ENCODE data around the gene EIF4E3.

Gene EIF4E3

GRCh38 chr3:71725271-71725991 is at the start of gene EIF4E3:
Gene EIF4E3, minus strand, starts transcription at chr3:71725402. Its CDS starts 35 bp downstream, at chr3:71725367.
- peak; percentile 16 for DNase-seq (ENCODE audit: low read depth)

GRCh38 chr3:71771884-71772283 is 46.7 kb upstream of the EIF4E3 start:
- no peak for DNase-seq (ENCODE audit: low read depth)

GRCh38 chr3:71771126-71771525 is 45.9 kb upstream of the EIF4E3 start:
- no peak for DNase-seq (ENCODE audit: low read depth)

- no peak for DNase-seq (ENCODE audit: low read depth)
These were observed 38.2 kb upstream of the EIF4E3 start for GRCh38 chr3:71763426-71763825.

- no peak for DNase-seq (ENCODE audit: low read depth)
These were observed 34.9 kb upstream of the EIF4E3 start for GRCh38 chr3:71760140-71760539.

- DNase-seq (ENCODE audit: low read depth) = no peak
These were observed 34.2 kb upstream of the EIF4E3 start for GRCh38 chr3:71759401-71759800.

GRCh38 chr3:71758091-71758490 is 32.9 kb upstream of the EIF4E3 start:
- no peak for DNase-seq (ENCODE audit: low read depth)

- DNase-seq (ENCODE audit: low read depth) = no peak
These were observed 29.5 kb upstream of the EIF4E3 start for GRCh38 chr3:71754610-71755253.

GRCh38 chr3:71753701-71754609 is 28.8 kb upstream of the EIF4E3 start, which contains the start of gene GPR27:
Gene GPR27, plus strand, starts transcription at chr3:71753855. Its CDS starts 195 bp downstream, at chr3:71754050.
- no peak for DNase-seq (ENCODE audit: low read depth)

GRCh38 chr3:71752831-71753700 is 27.9 kb upstream of the EIF4E3 start:
- no peak for DNase-seq (ENCODE audit: low read depth)

GRCh38 chr3:71751602-71752001 is 26.4 kb upstream of the EIF4E3 start:
- no peak for DNase-seq (ENCODE audit: low read depth)

GRCh38 chr3:71744738-71745137 is 19.5 kb upstream of the EIF4E3 start:
- DNase-seq (ENCODE audit: low read depth) = no peak

- no peak for DNase-seq (ENCODE audit: low read depth)
These were observed 17.4 kb upstream of the EIF4E3 start for GRCh38 chr3:71742621-71743020.

GRCh38 chr3:71734881-71735280 is 9.7 kb upstream of the EIF4E3 start:
- no peak for DNase-seq (ENCODE audit: low read depth)

- no peak for DNase-seq (ENCODE audit: low read depth)
These were observed 8.1 kb upstream of the EIF4E3 start for GRCh38 chr3:71733319-71733718.

- no peak for DNase-seq (ENCODE audit: low read depth)
These were observed 7.4 kb upstream of the EIF4E3 start for GRCh38 chr3:71732637-71733036.

GRCh38 chr3:71728632-71729342 is 3.6 kb upstream of the EIF4E3 start:
- DNase-seq (ENCODE audit: low read depth) = no peak

- peak; percentile 25 for DNase-seq (ENCODE audit: low read depth)
These were observed 944 bp upstream of the EIF4E3 start for GRCh38 chr3:71726146-71726545.

GRCh38 chr3:71724584-71725270 is 475 bp downstream of the EIF4E3 start:
- DNase-seq (ENCODE audit: low read depth) = peak; percentile 15

GRCh38 chr3:71724171-71724453 is 1.1 kb downstream of the EIF4E3 start:
- DNase-seq (ENCODE audit: low read depth) = no peak

All from activated T-cell treated with anti-CD3 and anti-CD28 coated beads for 1 hour (primary cell).